Left lobe of liver (tissue), 2 donors: ENCODE results near the gene ARHGEF17. TPM values are rescaled to one million over a fixed set of nuclear protein-coding genes. Genes with fewer than 3 reads are reported as not detected.

ENCODE experiments used
- ATAC-seq: fragments of 200-7000 bp; cut with Tn5 transposase; one replicate; pipeline ENCODE4 v1.9.1; 2020; ENCODE audit warnings: mild to moderate bottlenecking, moderate library complexity
- DNase-seq: peaks from one replicate; pipeline ENCODE4 v3.0.0-alpha.2; 2020; ENCODE audit warnings: low spot score
- total RNA-seq: library from RNA; stranded (reverse); gene quantifications from one replicate; pipeline ENCODE4 v1.2.1, GENCODE V29; 2021
- donor health status: DM: no; HTN: no; CAD: no; lungs with moderate emphysema.
- donor health status: DM: no; HTN: yes; CAD: no.

The ARHGEF17 gene
- total RNA-seq, 1 donor from 2014 or later = 6.8 TPM

DNA sequence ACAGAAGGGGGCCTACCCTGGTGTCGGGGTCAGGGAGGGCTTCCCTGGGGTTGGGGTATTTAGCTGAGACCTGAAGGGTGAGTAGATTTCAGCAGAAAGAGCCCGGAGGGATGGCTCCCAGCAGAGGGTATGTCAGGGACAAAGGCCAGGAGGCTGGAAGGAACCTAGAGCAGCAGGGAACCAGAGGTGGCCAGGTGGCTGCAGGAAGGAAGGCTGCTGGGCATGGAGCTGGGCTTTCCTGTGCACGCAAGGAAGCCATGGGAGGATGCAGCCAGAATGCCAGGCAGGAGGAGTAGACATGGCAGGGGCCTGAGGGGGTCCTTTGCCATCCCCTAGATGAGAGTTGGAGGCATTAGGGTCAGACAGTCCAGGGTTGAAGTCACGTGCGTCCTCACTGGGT lies 40.8 kb downstream of the ARHGEF17 start:
- DNase-seq = no peak
- ATAC-seq = no peak

DNA sequence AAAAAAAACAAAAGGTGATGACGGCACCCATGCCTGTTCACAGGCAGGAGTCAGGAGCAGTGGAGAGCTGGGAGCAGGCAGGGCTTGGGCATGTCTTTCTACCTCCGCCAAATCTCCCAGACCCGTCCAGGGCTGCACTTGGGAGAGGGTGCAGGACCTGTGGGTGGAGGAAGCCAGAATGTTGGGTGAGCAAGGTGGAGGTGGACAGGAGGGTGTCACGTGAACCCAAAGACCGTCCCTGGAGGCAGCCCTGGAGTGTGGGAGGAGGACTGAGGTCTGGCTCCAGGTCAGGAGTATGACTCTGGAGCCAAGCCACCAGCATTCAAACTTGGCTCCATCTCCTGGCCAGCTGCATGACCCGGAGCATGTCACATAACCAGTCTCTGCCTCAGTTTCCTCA lies 41.6 kb downstream of the ARHGEF17 start:
- DNase-seq (no peak), ATAC-seq (no peak)

DNA sequence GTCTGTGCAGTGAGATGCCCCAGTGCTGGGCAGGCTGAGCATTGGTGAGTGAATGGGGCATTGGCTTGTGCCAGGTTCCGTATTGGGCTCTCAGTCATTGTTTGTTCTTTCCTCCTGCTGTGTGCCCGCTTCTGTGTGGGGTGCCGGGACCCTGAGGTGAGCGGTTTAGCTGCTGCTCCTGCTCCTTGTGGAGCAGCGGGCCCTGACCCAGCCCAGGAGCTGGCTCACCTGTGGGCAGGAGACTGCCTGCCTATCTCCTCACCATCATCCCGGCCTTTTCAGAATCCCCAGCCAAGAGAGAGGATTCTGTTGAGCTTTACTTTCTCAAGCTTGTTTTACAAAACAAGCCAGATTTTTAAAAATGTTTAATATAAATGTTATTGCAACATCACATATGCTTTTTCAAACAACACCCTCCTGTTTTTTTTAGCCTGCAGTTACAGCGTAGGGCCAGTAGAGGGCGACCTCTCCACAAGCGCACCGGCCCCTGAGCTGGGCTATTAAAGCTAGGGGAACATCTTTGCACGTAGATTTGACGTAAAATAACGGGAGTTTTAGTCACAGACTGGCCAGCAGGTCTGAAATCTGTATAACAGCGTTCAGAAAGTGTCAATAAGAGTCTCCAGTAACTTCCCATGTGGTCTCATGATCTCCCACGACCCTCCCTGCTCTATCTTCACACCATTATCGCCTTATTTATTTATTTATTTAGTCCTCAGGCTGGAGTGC lies 43.0 kb downstream of the ARHGEF17 start:
- DNase-seq = no peak
- peak; percentile 91 for ATAC-seq

DNA sequence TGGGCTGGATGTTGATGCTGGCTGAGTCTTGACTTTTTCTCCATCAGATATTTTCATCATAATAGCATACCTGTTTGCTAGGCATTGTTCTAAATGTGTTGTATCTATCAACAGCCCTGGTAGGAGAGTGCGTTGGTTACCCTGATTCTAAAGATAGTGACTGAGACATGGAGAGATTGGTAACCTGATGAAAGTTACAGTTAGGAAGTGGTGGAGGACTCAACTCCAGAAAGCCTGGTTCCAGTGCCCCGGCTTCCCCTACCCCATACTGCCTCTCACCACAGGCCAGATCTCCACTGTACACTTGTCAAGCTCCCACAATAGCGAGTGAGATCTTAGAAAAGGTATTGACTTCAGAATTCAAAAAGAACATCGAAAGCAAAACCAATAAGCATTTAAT lies 45.3 kb downstream of the ARHGEF17 start:
- ATAC-seq = no peak
- no peak for DNase-seq

DNA sequence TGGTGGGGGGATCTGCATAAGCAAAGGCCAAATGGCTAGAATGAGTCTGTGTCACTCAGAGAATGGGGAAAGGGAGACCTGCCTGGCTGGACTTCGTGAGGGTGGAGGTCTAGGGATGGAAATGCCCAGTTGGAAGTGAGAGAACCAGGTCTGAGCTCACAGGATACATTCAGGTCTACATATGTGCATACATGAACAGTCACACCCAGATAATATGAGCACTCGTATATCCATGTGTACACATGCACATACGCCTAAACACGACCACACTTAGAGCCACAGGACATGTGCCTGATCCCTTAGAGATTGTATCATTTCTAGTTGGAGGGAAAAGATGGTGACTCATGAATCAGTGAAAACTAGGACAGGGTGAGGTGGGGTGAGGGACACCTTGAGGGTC lies 47.0 kb downstream of the ARHGEF17 start:
- ATAC-seq = no peak
- DNase-seq = no peak

DNA sequence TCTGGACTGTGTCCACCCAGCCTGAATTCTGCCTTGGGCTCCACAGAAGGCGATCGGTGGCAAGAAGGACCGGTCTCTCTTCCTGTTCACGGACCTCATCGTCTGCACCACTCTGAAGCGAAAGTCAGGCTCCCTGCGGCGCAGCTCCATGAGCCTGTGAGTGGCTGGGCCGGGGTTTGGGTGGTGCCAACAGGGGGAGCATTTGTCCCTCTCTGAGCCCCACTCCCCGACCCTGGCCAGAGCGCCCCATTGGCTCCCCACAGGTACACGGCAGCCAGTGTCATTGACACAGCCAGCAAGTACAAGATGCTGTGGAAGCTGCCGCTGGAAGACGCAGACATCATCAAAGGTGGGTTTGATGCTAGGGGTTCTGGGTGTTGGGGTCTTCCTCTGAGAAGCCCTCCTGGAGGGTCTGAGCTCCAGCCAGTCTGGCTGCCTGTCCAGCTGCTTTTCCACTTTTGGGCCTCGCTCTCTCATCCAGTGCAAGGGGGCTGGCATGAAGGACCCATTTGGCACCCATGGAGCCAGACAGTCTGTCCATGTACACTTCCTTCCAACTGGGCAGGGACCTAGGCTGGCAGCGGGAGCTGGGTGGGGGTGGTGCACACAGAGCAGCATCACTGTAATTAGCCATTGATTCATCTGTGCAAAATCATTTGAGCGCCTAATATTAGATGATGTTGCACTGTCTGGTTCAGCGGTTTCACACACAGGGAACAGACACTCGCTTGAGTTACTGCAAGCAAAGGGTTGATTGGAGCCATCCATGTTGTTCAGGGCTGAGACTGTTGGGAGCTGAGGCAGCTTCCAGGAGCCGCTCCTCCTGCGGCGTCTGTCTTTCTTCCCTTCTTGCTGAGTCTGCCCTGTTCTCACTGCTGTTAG lies 49.1 kb downstream of the ARHGEF17 start:
- no peak for ATAC-seq

DNA sequence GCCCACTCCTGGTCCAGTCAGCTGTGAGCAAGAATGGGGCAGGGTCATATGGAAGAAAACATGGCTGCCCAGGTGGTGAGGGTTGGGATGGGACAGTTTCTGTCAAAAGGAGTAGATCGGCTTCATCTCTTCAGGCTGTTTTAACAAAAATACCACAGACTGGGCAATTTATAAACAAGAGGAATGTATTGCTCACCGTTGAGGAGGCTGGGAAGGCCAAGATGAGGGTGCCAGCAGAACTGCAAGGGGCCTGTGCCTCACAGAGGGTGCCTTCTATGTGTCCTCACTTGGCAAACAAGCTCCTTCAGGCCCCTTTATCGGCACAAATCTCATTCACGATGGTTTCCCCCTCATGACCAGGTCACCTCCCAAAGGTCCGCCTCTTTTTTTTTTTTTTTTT lies 50.0 kb downstream of the ARHGEF17 start:
- ATAC-seq (no peak), DNase-seq (no peak)

More for the DNA sequence above, 49.1 kb downstream of the ARHGEF17 start:
- no peak for DNase-seq

DNA sequence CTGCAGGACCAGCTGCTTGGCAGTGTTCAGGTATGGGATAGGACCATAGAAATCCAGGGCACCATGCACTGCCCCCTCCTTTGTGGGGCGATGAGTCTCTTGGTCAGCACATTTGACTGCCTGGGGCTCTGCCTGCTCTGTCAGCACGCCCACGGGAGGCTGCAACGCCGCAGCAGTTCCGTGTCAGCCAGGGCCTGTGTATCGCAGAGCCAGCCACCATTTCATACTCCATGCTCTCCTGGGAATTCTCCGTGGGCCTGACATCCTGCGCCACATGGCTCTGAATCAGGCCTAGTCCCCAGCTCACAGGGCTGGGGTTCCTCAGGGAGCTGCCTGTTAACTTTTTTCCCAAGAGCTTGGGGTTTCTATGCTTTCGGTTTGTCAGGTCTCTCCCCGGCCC lies 51.3 kb downstream of the ARHGEF17 start:
- ATAC-seq = no peak
- DNase-seq = no peak

DNA sequence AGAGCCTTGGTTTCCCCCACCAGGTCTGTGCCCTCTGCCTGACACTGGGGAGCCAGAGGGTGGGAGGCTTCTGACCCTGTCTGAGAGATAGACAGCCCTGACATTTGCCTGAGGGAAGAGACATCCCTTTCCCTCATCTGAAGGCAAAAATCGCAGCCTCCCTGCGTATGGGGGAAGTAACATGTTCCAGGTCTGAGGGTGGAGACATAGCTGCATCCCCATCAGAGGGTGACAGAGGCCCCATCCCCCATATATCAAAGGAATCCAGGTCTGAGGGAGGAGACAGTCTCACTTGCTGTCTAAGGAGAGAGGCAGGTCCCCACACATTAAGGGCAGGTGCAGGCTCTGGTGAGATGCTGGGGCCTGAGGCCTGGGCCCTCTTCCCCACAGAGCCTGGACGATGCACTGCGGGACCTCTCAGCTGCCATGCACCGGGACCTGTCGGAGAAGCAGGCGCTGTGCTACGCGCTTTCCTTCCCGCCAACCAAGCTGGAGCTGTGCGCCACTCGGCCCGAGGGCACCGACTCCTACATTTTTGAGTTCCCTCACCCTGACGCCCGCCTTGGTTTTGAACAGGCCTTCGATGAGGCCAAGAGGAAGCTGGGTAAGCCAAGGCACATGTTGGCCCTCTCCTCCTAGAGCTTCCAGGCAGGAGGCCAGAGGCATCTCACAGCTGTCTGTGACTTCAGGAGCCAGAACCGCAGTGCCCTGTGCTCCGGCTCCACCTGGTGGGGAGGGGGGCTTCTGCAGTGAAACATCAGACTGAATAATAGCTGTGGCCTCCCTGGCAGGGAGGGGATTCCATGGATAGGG lies 52.1 kb downstream of the ARHGEF17 start:
- no peak for ATAC-seq

DNA sequence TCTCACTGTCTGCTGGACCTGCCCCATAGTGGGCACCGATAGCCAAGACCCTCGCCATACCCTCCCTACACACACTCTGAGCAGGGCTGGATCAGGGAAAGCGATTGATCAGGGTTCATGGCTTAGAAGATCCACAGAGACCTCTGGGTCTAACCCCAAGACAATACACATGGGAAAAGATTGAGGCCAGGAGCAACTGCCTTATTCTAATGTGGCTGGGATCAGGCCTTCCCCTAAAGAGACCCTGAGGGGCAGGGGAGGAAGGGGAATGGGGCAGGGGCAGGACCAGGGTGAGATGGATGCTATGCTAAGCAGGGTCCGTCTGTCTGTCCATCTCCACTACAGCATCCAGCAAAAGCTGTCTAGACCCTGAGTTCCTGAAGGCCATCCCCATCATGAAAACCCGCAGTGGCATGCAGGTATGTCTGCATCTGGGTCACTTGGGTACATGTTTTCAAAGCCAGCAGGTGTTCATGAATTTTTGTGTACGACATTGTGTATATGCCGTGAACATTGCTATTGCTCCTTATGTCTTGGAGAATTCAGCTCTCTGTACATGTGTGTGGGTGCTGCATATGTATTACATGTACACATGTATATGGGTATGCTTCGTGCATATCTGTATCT lies 52.8 kb downstream of the ARHGEF17 start:
- no peak for DNase-seq

More for the DNA sequence above, 52.1 kb downstream of the ARHGEF17 start:
- no peak for DNase-seq

DNA sequence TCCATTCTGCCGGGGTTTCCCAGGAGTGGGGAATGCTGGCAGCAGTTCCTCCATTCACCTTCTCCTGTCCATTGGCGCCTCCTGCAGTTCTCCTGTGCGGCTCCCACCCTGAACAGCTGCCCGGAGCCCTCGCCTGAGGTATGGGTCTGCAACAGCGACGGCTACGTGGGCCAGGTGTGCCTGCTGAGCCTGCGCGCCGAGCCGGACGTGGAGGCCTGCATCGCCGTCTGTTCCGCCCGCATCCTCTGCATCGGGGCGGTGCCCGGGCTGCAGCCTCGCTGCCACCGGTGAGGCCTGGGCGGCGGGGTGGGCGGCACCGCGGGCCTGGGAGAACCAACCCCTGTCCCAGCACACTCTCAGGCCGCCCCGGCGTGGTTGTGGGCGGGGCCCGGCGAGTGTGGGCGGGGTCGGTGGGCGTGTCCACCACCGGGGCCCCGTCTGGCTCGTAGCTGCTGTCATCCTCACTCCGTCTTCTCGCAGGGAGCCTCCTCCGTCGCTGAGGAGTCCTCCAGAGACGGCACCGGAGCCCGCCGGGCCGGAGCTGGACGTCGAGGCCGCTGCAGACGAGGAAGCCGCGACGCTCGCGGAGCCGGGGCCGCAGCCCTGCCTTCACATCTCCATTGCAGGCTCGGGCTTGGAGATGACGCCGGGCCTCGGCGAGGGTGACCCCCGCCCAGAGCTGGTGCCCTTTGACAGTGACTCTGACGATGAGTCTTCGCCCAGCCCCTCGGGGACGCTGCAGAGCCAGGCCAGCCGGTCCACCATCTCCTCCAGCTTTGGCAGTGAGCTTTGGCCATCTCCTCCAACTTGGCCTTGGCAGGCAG lies 54.1 kb downstream of the ARHGEF17 start:
- ATAC-seq (no peak), DNase-seq (no peak)

More for the DNA sequence above, 52.8 kb downstream of the ARHGEF17 start:
- no peak for ATAC-seq

DNA sequence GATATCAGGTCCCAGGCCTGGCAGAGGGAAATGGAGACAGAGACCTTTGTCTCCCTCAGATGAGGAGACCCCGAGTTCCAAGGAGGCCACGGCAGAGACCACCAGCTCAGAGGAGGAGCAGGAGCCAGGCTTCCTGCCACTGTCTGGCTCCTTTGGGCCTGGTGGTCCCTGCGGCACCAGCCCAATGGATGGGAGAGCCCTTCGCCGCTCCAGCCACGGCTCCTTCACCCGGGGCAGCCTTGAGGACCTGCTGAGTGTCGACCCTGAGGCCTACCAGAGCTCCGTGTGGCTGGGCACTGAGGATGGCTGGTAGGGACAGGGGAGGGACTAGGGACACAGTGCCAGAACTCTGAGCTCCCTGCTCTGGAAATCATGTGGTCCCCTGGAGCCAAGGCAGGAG lies 55.1 kb downstream of the ARHGEF17 start:
- DNase-seq (no peak), ATAC-seq (no peak)

DNA sequence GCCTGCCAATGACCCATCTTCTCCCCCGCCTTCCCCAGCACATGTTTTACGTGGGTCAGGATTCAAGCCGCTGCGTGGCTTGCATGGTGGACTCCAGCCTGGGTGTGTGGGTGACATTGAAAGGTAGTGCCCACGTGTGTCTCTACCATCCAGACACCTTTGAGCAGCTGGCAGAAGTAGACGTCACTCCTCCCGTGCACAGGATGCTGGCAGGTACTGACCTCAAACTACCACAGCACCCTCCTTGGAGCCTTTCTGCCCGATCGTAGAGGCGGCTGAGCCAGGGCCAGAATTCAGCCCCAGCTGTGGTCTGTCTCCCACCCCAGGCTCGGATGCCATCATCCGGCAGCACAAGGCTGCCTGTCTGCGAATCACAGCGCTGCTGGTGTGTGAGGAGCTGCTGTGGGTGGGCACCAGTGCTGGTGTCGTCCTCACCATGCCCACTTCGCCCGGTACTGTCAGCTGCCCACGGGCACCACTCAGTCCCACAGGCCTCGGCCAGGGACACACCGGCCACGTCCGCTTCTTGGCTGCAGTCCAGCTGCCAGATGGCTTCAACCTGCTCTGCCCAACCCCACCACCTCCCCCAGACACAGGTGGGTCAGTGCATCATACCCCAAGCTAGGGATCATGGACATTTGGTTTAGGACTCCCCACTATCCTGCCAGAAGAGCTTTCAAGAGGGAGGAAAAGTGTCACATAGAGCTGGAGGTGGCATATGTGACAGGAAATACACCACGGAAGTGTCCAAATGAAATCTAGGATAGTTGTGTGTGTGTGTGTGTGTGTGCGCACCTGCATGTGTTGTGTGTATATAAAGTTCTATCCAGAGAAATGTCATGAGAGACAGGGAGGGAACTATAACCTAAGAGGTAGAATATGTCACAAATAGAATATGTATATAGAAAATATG lies 57.5 kb downstream of the ARHGEF17 start:
- ATAC-seq (no peak), DNase-seq (no peak)

DNA sequence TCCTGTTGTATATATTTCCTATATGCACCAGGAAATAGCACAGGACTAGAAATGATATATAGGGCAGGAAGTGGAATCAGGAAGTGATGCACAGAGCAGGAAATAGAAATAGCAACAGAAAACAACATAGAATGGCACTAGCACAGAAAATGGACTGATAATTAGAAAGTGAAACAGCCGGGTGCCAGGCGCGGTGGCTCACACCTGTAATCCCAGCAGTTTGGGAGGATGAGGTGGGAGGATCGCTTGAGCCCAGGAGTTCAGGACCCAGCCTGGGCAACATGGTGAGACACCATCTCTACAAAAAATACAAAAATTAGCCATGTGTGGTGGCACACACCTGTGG lies 58.2 kb downstream of the ARHGEF17 start:
- no peak for DNase-seq
- ATAC-seq = no peak

DNA sequence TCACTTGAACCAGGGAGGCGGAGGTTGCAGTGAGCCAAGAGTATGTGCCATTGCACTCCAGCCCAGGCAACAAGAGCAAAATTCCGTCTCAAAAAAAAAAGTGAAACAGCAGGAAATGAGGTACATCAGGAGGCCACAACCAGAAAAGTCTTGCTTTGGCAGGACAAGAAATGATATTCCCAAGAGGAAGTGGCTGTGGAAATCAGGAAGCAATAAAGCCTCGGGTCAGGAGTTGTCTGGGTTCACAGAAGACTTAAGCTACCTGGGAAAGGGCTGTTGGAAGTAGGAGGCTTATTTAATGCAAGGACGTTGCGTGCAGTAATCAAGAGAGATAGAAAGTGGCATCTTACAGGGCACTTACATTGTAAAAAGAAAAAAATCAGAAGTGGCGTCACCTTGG lies 58.9 kb downstream of the ARHGEF17 start:
- ATAC-seq = no peak
- DNase-seq = no peak

DNA sequence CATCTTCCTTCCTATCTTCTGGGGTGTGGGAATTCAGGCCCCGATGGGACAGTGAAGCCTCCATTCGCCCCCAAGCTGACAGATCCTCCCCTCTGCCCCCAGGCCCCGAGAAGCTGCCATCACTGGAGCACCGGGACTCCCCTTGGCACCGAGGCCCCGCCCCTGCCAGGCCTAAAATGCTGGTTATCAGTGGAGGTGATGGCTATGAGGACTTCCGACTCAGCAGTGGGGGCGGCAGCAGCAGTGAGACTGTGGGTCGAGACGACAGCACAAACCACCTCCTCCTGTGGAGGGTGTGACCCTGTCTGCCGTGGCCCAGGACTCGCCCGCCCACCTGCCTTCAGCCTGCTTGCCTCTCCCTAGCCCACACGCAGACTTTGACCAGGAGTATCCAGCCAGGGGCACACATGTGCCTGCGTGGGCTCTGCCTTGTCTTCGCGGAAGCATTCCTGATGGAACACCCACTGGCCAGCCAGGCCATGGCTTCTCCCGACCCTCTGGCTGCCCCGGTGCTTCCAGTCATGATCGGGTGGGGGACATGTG lies 59.5 kb downstream of the ARHGEF17 start:
- ATAC-seq (no peak), DNase-seq (no peak)

DNA sequence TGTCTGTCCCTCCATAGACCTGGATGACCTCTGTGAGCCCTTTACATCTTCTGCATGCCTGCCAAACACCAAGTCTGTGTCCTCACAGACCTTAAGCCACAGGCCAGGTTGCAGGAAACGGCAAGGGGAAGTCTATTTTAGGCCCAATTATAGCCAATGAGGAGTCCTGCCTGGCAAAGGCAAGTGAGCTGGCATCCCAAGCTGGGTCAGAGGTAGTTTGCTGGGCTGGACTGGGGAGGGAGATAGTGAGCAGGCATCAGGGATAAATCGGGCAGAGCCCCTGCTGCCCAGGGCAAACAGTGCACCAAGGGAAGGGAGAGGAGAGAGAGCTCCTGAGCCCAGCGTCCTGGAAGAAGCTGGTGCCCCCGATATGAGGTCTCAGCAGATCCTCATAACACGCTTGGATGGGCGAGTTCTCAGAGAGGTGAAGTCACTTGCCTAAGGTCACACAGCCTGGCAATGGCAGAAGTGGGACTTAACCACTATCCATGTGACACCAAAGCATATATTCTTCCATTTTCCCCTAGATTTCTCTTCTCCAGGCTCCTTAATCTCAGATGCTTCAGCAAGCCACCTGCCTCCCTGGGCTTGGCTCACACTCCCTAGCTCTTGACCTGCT lies 64.4 kb downstream of the ARHGEF17 start:
- ATAC-seq (no peak), DNase-seq (no peak)

DNA sequence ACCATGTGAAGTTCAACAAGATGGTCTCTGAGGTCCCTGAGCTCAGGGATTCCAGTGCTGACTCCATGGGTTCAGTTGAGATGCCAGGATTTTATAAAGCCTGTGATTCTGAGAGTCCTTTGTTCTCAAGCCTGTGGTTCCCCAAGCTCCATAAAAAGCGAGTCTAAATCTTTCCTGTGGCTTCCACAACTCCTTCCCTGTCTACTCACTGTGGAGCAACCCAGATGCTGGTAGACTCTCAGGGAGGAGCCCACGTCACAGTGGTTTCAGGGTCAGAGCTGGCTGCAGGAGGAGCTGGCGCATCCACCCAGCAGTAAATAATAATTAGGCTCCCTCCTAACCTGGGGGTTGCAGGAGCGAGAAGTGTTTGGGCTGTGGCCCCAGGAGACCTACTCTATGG lies 66.1 kb downstream of the ARHGEF17 start:
- DNase-seq (no peak), ATAC-seq (no peak)
